ENCODE measurements around the gene GNG8.
A peak's percentile ranks its signal among the peaks of the same experiment; 100 is the strongest.

The GNG8 gene

GRCh38 chr19:46616631-46617322 lies 19.2 kb downstream of the GNG8 start:
- DNase-seq: peak; percentile 72

GRCh38 chr19:46615966-46616365 lies 20.0 kb downstream of the GNG8 start:
- DNase-seq: no peak

- peak; percentile 90 for DNase-seq
Measured at GRCh38 chr19:46614114-46614722, 21.8 kb downstream of the GNG8 start.

GRCh38 chr19:46613525-46613924 lies 22.5 kb downstream of the GNG8 start:
- no peak for DNase-seq

GRCh38 chr19:46611776-46612175 lies 24.2 kb downstream of the GNG8 start:
- no peak for DNase-seq

GRCh38 chr19:46610851-46611770 lies 24.9 kb downstream of the GNG8 start:
- DNase-seq: no peak

DNA sequence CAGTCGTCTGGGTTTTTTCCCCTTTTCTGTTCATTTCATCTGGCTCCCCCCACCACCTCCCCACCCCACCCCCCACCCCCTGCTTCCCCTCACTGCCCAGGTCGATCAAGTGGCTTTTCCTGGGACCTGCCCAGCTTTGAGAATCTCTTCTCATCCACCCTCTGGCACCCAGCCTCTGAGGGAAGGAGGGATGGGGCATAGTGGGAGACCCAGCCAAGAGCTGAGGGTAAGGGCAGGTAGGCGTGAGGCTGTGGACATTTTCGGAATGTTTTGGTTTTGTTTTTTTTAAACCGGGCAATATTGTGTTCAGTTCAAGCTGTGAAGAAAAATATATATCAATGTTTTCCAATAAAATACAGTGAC lies 25.6 kb downstream of the GNG8 start:
- no peak for DNase-seq

GRCh38 chr19:46609511-46610412 lies 26.2 kb downstream of the GNG8 start:
- DNase-seq: no peak

GRCh38 chr19:46608581-46609345 lies 27.2 kb downstream of the GNG8 start:
- no peak for DNase-seq

DNA sequence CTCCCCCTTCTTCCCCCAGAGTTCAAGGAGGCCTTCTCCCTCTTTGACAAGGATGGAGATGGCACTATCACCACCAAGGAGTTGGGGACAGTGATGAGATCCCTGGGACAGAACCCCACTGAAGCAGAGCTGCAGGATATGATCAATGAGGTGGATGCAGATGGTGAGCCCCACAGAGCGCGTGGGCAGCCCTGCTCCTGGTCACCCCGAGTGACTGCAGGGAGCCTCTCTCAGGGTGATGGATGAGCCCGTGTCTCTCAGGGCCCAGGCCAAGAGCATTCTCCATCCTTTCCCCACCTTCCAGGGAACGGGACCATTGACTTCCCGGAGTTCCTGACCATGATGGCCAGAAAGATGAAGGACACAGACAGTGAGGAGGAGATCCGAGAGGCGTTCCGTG lies 27.8 kb downstream of the GNG8 start:
- no peak for DNase-seq

GRCh38 chr19:46607448-46607841 lies 28.6 kb downstream of the GNG8 start:
- DNase-seq: no peak

GRCh38 chr19:46606681-46607447 lies 29.1 kb downstream of the GNG8 start:
- no peak for DNase-seq

- no peak for DNase-seq
Measured at GRCh38 chr19:46606019-46606418, 30.0 kb downstream of the GNG8 start.

GRCh38 chr19:46605356-46605821 lies 30.6 kb downstream of the GNG8 start:
- DNase-seq: no peak

DNA sequence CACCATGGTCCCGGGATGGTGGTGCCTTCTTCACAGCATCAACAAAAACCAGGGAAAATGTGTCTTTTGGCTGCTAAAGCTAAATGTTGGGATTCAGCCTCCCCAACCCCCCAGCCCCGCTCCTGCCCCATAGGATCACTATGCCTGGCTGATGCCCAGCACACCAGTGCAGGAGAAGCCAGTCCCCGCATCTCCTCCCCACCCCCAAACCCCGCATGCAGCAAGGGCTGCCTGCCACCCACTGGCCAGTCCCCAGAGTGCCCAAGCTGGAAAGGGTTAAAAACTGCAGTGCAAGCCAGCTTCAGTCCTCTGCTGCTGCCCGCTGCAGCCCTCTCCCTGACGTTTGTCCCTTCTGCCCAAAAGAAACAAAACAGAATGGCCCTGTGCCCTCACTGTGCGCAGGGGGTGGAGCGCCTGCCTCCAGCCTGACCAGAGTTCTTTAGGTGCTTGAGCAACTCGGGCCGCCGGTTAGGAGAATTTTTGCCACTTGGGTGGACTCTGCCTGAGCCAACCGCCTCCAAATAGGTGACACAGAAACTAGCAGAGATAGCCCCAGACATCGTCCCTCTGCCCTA lies 31.1 kb downstream of the GNG8 start:
- DNase-seq: no peak

DNA sequence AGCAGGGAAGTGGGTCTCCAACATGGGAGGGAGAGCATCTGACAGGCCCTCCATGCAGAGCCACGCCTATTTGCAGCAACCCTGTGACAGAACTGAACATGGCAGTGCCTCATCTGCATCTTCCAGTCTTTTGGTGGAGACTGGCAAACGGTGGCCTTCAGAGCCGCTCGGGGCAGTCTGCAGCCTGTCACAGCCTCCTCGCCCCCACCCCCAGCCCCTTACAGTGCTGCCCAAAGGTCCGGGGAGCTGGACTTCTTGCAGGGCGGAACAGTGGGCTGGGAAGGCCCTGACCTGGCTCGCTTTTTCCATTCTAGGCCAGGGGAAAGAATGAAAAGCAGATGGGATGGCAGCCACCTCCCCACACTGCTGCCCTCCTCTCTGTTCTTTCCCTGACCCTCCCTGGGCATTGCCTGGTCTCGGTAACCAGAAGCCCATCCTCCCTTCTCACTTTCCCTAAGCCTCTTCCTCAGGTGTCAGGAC lies 32.2 kb downstream of the GNG8 start:
- no peak for DNase-seq

GRCh38 chr19:46603195-46603637 lies 32.8 kb downstream of the GNG8 start:
- no peak for DNase-seq

GRCh38 chr19:46602392-46603194 lies 33.4 kb downstream of the GNG8 start:
- no peak for DNase-seq
